ENCODE results near the gene SENP5.

DNA sequence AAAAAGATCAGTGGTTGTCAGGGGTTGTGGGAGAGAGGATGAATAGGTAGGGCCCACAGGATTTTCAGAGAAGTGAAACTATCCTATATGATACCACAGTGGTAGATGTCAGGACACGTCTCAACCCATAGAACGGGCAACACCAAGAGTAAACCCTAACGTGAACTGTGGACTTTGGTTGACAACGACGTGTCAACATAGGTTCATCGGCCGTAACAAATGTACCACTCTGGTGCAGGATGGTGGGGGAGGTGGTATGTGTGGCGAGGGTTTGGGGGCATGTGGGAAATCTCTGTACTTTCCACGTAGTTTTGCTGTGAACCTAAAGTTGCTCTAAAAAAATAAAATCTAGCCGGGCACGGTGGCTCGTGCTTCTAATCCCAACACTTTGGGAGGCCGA lies 113.9 kb downstream of the SENP5 start:
- TF ChIP-seq, protein P1, sequence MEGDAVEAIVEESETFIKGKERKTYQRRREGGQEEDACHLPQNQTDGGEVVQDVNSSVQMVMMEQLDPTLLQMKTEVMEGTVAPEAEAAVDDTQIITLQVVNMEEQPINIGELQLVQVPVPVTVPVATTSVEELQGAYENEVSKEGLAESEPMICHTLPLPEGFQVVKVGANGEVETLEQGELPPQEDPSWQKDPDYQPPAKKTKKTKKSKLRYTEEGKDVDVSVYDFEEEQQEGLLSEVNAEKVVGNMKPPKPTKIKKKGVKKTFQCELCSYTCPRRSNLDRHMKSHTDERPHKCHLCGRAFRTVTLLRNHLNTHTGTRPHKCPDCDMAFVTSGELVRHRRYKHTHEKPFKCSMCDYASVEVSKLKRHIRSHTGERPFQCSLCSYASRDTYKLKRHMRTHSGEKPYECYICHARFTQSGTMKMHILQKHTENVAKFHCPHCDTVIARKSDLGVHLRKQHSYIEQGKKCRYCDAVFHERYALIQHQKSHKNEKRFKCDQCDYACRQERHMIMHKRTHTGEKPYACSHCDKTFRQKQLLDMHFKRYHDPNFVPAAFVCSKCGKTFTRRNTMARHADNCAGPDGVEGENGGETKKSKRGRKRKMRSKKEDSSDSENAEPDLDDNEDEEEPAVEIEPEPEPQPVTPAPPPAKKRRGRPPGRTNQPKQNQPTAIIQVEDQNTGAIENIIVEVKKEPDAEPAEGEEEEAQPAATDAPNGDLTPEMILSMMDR (conservative IDR thresholded peaks at IDR 0.05; ENCODE audit: low read length): no peak
- no peak for TF ChIP-seq EZH2phosphoT487 (IDR thresholded peaks at IDR 0.05; ENCODE audit: borderline replicate concordance)

Measured in Loucy (cell line).